NCI-H510A (cell line): ENCODE measurements around the gene LRP1B.
"Not testable (repeated sequence)": the region's sequence is repeated elsewhere in the genome, so short reads cannot be mapped to it uniquely, and the experiment has no call there.

Source experiments
- DNase-seq: peaks from one replicate; lab custom pipeline; 2025; lab: John Stamatoyannopoulos, UW

LRP1B gene

DNA sequence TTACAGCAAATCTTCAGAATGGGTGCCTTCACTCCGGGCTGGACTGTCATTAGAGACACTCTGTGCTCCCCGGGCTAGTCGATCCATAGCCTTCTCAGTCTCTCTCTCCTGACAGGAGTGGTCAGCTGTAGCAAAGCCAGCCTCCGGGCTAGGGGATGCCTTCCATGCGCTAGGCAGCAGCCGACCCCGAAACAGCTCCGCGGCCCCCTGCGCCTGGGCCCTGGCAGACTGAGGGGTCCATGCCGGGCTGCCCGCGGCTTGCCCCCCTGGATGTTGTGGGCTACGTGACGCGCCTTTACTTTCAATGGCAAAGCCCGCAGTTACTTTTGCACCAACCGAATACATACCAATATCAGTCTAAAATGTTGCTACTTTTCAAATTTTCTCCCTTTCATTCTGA, 1447.2 kb downstream of the LRP1B start:
- no peak for DNase-seq

DNA sequence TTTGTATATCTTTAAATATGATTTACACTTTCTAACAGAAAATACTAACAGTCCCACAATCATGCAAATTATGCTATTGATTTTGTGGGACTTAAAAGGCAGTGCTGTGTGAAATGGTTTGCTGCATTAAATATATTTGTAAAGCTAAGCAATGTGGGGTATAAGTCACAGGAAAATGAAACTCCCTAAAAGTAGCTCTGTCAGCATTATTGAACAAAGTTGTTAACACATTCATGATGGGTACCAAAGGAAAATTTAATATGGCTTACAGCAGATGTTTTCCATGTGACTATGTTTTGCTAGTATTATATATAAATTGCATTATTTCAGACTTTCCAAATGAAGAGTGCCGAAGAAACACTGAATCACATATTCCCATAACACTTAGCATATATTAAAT, 1450.0 kb downstream of the LRP1B start:
- no peak for DNase-seq

DNA sequence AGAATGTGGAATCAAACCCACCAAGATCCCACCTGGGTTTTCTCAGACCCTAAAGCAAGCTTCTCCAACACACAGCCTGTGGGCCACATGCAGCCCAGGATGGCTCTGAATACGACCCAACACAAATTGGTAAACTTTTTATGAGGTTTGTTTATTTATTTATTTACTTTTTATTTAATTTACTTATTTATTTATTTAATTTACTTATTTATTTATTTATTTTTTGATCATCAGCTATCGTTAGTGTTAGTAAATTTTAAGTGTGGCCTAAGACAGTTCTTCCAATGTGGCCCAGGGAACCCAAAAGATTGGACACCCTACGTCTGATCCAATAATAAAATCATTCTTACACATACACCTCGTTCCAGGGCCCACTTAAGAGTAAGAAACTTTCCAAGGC, 1451.1 kb downstream of the LRP1B start:
- DNase-seq = no peak

DNA sequence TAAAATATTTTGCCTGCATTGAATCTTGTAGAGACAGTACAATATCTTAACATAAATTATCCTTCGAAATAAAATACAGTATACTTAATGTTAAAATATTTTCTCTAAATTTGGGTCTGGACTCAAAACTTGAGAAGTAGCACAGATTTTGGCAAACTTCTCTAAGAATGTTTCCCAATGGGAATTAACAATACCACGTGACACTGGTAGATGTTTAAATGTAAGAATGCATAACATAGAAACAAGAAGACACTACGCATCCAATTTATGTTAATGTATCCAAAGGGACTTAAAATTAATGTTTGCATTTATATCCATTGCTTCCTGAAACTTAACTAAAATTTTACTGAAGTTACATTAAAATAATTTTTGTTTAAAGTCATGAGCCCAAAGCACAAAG, 1460.9 kb downstream of the LRP1B start:
- DNase-seq = no peak

DNA sequence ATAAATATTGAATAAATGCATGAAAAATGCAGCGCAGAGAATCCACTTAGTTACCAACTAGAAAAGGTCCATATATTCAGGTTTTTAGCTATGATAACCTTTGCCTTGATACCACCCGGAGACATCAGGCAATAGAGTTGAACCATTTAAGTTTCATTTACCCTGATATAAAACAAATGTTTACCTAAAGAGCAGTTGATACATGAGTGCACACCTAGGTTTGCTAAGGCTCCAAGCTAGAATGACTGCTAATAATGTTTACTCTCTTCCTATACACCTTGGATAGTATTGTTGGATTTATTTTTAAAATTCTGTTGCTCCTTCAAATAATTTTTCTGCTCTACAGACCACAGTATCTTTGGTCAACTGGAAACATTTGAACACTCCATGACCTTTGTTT, 1463.6 kb downstream of the LRP1B start:
- no peak for DNase-seq

DNA sequence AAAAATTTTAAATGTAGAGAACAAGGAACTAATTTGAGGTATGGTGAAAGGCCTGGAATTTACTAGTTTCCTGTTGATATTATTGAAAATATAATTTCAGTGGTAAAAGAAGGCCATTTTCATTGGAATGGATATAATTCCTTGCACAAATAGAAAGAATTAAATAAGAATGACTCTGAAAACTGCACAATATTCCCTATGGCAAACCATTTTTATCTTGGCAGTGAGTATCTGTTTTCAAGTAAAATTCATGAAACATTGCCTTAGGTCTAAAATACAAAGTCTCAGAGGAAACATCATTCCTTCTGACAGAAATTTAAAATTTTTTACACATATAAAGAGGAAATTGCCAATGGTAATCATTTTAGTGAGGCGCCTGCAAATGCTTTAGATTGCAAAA, 1468.3 kb downstream of the LRP1B start:
- no peak for DNase-seq

DNA sequence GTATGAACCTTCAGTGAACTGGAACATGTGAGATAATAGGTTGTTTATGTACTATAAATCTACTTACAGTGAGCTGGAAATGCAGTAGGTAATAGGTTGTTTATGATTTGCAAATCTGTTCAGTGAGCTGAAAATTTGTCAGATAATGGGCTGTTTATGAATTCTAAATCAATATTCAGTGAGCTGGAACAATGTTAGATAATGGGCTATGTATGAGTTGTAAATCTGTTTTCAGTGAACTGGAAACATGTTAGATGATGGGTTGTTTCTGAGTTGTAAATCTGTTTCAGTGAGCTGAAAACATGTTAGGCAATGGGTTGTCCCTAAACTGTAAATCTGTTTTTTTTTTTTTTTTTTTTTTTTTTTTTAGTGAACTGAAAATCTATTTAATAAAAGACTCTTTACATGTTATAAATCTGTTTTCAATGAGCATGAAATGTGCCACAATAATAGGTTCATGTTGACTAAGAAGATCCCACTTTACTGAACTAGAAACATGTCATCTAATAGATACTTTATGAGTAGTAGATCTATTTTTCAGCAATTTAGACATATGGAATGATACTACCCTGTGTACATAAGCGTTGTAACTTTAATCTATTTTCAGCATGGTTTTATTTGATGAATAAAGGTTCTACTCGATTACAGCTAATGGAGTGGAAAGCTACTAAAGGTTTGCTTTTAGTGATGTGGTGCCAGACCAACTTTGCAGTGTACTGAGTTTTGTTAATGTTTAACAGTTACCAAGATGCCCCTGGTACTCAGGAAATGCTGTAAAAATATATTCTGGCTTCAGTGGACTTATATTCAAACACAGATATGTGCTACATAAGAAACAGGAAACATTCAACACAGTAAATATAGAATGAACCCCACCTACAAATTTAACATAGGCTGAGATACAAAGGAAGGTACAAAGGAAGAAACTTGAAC, 1471.8 kb downstream of the LRP1B start:
- no peak for DNase-seq

DNA sequence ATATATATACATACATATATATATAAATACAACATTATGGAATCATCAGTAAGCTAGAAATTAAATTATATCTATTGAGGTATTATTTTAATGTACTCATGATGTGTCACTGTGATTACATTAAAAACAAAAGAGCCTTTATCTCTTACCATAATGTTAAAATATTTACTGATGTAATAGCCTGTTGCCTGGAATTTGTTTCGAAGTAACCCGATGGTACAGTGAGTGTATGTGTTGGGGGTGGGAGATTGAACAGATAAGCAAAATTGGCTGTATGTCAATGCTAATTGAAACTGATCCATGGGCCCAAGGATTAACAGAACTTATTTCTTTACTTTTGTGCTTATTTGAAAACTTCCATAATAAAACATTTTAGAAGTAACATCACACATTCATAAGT, 1473.2 kb downstream of the LRP1B start:
- DNase-seq = no peak

DNA sequence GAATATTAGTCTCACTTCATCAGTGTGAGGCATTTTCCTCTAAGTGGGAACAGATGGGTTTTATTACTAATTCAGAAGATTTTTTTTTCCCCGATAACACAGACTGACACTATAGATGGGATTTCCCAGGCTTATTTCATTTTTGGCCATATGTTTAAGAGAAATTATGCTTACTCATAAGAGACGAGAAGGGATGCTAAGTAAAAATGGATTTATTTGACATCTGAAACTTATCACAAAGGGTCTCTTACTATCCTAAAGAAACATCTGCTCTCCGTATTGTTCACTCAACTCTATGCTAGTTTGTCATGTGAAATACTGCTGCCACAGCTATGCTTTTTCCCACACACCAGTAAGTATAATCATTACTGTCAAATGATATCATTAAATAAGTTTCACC, 1476.3 kb downstream of the LRP1B start:
- DNase-seq = no peak

DNA sequence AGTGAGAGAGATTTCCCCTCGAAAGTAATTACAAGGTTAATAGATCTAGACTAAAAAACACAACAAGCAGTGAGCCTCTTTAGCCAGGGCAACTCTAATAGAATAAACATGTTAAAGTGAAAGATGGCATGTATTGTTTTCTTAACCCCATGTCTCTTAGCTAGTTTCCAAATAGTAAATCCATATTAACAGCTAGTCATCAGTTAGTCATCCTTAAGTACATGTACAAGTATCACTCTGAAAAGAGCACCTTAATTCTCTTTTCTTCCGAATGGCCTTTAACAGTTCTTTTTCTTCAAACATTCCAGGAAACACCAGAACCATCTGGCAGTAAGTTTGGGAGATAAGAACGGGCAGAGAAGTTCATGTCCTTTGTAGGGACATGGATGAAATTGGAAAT, 1480.0 kb downstream of the LRP1B start:
- DNase-seq = no peak

DNA sequence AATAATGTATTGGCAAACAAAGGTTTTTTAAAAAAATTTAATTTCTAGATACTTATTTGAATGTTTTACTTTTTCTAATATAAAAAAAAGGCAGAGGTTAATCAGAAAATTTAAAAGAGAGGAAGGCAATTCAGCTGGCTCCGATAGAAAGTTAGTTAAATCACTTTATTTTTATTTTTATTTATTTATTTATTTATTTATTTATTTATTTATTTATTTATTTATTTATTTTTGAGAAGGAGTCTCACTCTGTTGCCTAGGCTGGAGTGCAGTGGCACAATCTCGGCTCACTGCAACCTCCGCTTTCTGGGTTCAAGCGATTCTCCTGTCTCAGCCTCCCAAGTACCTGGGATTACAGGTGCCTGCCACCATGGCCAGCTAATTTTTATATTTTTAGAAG, 1480.7 kb downstream of the LRP1B start:
- DNase-seq = not testable (repeated sequence)

DNA sequence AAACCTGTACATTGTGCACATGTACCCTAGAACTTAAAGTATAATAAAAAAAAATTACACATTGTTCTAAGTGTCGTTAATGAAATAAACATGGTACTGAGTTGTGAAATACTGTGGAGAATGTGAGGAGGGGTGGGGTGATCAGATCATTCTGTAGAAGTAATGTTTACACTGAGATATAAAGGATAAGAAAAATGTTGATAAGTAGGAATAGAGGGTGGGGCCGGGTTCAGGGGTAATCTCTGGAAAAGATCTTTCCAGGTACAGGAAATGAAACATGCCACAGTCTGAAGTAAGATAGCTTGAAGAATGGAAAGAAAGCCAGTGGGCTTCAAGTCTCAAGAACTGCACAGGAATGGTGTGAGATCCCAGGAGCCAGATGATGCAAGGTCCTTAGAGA, 1482.4 kb downstream of the LRP1B start:
- no peak for DNase-seq

DNA sequence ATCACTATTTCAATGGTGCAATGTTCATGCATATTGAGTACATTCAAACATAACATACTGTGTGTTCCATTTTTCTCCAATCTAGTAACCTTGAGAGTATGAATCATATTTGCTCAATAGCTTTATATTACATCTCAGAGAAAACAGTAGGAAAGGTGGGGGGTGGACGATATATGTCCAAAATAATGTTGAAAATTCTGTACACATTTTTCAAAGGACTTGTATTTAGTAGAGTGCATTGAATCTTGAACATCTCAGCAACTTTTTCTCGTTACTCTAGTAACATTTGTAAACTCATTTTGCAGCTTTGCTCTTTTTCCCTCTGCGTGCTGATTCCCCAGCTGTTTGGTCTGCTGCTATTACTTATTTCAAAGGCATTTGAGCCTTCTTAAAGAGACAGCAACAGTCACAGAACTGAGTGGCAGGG, 1487.0 kb downstream of the LRP1B start:
- DNase-seq = no peak

DNA sequence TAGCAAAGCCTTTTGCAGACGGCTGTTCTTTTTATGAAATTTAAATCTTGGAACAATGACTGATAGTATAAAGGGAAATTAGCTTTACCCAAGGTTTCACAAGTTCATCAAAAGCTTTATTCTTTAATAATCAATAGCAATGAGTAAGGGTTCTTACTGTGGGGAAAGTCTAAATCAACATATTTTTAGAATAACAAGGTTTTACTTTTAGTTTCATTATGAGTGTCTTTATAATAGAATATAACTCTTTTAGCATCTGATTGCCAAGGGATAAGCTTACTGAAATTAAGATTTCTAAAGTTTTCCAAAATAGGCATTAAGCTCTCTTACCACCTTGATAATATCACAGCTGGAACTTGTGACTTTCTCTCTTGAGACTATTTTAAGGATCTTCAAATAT, 1489.7 kb downstream of the LRP1B start:
- no peak for DNase-seq

DNA sequence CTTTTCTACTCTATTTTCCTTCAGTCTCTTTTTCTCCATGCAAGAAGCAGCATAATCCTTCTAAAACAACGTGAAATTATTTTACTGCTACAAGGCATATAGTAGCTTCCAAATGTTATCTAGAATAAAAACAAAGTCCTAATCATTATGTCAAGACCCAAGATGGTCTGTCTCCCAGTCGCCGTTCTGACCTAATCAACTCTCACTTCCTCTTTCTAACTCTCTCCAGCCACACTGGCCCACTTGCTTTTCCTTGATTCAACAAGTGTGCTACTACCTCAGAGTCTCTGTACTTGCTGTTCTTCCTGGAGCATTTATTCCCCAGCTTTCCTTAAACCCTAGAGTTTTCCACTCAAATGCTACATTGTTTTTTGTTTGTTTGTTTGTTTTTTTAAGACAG, 1491.2 kb downstream of the LRP1B start:
- no peak for DNase-seq

DNA sequence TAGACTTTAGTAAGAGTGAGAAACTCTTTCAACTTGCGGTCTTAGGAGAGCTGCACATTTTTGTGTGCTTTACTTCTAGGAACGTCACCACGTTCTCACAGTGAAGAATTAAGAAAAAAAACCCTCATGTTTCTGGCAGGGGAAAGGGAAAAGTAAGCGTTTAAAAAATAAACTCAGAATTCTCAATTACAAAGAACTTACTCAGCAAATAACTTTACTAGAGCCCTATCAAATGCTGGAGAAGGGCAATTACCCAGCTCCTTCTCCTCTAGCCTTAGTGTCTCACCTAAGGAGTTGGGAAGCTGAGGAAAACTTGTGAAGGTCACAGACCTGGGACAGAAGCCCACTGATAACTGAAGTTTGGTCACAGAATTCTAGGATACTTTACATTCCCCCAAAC, 1500.3 kb downstream of the LRP1B start:
- no peak for DNase-seq

DNA sequence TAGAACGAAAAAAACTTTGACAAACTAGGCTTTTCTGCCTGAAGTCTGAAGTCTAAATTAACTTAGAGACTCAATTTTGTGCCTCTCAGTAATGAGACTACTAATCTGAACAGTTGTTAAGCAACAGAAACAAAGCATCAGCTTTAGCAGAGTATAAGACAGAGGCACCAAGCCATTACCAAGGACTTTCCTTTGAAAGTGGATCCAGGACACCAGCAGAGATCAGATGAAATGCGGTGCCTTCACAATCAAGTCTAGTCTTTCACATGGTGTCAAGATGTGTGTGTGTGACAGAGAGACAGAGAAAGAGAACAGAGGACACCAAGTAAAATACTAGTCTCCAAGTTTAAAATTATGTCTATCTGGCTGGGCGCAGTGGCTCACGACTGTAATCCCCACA, 1502.9 kb downstream of the LRP1B start:
- DNase-seq = no peak

DNA sequence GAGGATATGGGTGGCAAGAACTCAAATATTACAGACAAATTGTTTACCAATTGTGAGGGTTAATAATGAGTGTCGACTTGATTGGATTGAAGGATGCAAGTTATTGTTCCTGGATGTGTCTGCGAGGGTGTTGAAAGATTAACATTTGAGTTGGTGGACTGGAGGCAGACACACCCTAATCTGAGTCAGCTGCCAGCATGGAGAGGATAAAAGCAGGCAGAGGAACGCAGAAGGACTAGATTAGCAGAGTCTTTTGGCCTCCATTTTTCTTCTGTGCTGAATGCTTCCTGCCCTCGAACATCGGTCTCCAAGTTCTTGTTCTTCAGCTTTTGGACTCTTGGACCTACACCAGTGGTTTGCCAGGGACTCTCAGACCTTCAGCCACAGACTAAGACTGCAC, 1503.7 kb downstream of the LRP1B start:
- DNase-seq = no peak

DNA sequence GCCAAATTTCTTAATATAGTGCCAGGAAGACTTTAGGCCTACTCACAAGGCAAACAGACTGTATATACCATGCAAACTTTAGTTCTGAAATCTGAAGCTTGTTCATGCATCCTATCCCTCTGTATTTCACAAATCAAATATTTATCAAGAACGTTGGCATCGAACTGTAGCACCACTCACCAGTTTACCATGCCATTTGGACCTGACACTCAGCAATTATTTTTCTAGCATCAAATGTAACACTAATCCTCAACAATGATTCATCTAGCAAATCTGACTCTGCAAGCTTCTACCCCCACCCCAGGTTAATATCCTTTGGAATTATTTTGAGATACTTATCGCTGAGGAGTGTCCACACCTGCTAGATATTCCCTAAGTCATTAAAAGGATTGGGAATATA, 1506.6 kb downstream of the LRP1B start:
- peak; percentile 22 for DNase-seq

DNA sequence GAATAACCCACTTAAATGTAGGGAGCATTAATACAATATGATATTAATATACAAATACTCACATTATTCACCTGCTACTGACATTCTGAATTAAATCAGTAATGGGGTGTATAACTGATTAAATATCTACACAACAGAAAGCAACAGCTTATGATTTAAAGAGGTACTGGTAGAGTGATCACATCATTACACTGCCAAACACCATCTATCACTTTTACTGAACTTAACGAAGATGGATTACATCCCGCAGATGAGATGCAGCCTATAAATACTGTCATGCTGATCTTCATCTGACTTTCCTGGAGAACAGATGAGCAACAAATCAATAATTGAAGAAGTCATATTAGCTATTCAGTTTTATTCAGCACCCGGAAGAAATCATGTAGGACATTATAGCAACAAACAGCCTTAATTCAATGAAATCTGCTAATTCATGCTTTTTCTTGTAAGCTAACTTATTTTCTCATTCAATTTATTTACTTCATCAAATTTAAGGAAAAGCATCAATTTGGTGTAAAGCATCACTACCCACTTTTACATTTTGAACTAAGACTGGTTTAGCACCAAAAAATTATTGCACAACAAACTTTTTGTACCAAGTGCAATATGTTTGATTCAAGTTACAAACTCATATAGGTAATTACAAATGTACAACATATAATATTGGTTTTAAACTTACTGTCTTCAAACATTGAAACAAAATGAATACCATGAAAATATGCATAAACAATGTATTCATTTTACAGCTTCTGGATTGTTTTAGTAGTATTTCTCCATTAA, 1509.0 kb downstream of the LRP1B start:
- DNase-seq = no peak

DNA sequence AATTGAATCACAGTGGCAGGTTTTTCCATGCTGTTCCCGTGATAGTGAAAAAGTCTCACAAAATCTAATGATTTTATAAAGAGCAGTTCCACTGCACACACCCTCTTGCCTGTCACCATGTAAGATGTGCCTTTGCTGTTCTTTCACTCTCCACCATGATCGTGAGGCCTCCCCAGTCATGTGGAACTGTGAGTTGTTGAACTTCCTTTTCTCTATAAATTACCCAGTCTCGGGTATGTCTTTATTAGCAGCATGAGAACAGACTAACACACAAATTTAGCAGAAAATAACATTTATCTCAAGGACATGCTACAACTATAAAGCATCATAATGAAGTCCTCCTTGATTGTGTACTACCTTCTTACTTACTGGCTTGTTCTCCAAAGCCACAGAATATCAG, 1526.0 kb downstream of the LRP1B start:
- DNase-seq = no peak

DNA sequence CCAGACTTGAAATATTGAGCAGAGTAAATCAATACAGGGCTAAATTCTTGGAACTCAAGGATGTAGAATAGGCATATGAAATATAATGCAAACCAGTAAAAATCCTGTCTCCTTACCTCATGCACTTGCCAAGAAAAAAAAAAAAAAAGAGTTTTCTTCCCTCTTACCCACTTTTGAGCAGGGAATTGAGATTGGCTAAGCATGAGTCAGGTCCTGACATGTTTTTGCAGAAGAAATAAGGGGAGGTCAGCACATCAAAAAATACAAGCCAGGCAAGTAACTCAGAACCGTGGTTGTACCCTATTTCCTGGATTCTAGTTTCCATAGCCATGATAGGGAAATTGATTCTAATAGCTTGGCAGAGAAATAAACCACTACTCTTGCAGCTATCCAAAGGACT, 1526.7 kb downstream of the LRP1B start:
- no peak for DNase-seq

DNA sequence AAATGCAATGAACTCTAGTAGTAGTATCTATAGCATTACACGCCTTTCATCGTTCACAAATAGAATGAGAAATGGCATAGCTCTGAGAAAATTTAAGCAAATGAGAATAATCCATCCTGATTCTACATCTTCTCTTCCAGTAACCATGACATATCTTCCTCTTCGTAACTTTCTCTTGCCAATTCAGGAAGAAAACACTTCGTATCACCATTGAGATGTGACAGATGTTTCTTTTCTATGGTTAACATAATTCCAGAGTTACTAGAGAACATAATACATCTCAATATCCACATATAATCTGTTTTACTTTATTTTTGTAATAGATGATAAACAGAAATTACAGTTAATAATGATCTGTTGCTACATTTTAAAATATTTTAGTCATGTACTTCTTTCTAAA, 1527.4 kb downstream of the LRP1B start:
- DNase-seq = no peak
